Karpas-422 (cell line): ENCODE results near the gene DCTPP1. TPM values are rescaled to one million over a fixed set of nuclear protein-coding genes. Genes with fewer than 3 reads are reported as not detected.
"Not testable (repeated sequence)": the region's sequence is repeated elsewhere in the genome, so short reads cannot be mapped to it uniquely, and the experiment has no call there.

Experiments
- DNase-seq: peaks from one replicate; pipeline ENCODE4 v3.0.0-alpha.2; 2015
- H2AFZ ChIP-seq: fragments of 200-600 bp; sonication (generic); 2 replicates; pipeline ENCODE4 v1.6.1; 2014; ENCODE audit warnings: antibody characterized with exemption, low read length, mixed read lengths
- H3K27ac ChIP-seq: fragments of 200-600 bp; sonication (generic); 2 replicates; pipeline ENCODE4 v1.5.1; 2014; ENCODE audit warnings: mild to moderate bottlenecking, low read length, moderate library complexity
- H3K27me3 ChIP-seq: fragments of 200-600 bp; sonication (generic); 2 replicates; pipeline ENCODE4 v1.6.1; 2014; ENCODE audit warnings: low read length, mixed read lengths
- H3K36me3 ChIP-seq: fragments of 200-600 bp; sonication (generic); 2 replicates; pipeline ENCODE4 v1.6.1; 2014; ENCODE audit warnings: low read length, mixed read lengths; ENCODE audit not compliant: insufficient read depth
- H3K4me1 ChIP-seq: fragments of 200-600 bp; sonication (generic); 2 replicates; pipeline ENCODE4 v1.6.1; 2014; ENCODE audit warnings: mild to moderate bottlenecking, low read length, mixed read lengths
- H3K4me2 ChIP-seq: fragments of 200-600 bp; sonication (generic); 2 replicates; pipeline ENCODE4 v1.6.1; 2014; ENCODE audit warnings: low read length, low read depth, mild to moderate bottlenecking; ENCODE audit not compliant: poor library complexity, severe bottlenecking
- H3K4me3 ChIP-seq: fragments of 200-600 bp; sonication (generic); 2 replicates; pipeline ENCODE4 v1.5.1; 2014; ENCODE audit warnings: mild to moderate bottlenecking, antibody characterized with exemption, low read length, mixed read lengths
- H3K79me2 ChIP-seq: fragments of 200-600 bp; sonication (generic); 2 replicates; pipeline ENCODE4 v1.6.1; 2014; ENCODE audit warnings: mild to moderate bottlenecking, low read length, mixed read lengths
- H3K9ac ChIP-seq: fragments of 200-600 bp; sonication (generic); 2 replicates; pipeline ENCODE4 v1.6.0; 2014; ENCODE audit warnings: low read length
- H3K9me2 ChIP-seq: fragments of 200-600 bp; sonication (generic), shearing (Covaris generic); replicated peaks from 2 replicates; pipeline ENCODE4 v1.6.0; 2014; ENCODE audit warnings: mild to moderate bottlenecking, low read length, moderate library complexity; ENCODE audit not compliant: insufficient read depth
- H3K9me3 ChIP-seq: fragments of 300-700, 200-600 bp; sonication (generic); 2 replicates; pipeline ENCODE4 v1.6.1; 2014; ENCODE audit warnings: low read length, mixed read lengths
- H4K20me1 ChIP-seq: fragments of 200-600 bp; sonication (generic); 2 replicates; pipeline ENCODE4 v1.6.1; 2014; ENCODE audit warnings: mild to moderate bottlenecking, antibody characterized with exemption, low read length, low read depth; ENCODE audit not compliant: insufficient read depth
- total RNA-seq: library from RNA; depleted of rRNA; stranded (reverse); fragments of >200 nt; shearing (Covaris generic); gene quantifications from 2 replicates; pipeline ENCODE4 v1.2.3, GENCODE V29; 2014; ENCODE audit warnings: low replicate concordance

Gene DCTPP1
- total RNA-seq, 1 experiment from 2014 or later: 31.3 TPM

DNA sequence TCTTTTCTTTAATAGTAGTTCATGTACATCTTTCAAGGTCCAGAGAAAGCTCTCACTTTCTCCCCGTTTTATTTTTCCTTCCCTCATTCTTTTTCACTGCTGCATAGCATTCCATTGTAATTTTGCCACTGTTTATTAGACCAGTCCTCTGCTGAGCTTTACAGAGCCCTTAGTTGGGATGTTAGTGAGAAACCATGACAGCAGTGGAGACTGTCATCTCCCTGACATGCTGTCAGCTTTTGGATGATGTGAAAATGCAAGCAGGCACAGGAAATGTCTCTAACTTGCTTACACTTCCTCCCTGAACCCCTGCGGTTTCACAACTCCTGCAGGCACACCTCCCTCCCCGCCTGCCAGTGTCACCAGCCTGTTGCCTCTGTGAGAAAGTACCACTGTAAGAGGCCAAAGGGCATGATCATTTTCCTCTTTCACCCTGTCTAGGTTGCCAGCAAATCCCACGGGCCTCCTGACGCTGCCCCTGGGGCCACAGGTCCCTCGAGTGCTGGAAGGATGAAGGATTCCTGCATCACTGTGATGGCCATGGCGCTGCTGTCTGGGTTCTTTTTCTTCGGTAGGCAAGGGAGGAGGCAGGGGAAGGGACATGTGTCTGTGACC lies 42.6 kb upstream of the DCTPP1 start, which contains the start of gene ITGAL:
Gene ITGAL (plus strand): TSS at position 415 of the 615 bp plus-strand sequence. CDS start 96 bp downstream, at position 511.
- H3K27ac ChIP-seq: no peak within 1 kb of the TSS
- H3K4me1 ChIP-seq: peaks cover 33% of the 10 kb centered on the region
- H3K79me2 ChIP-seq: no peaks in the 10 kb centered on the region
- H2AFZ ChIP-seq: no peak within 1 kb of the TSS
- peak within 1 kb of the TSS; percentile 60 for H3K4me2 ChIP-seq
- peak; percentile 58 for DNase-seq
- H3K27me3 ChIP-seq: no peaks in the 10 kb centered on the region
- H4K20me1 ChIP-seq: no peaks in the 10 kb centered on the region
- H3K9me2 ChIP-seq: no peaks in the 10 kb centered on the region
- H3K36me3 ChIP-seq: no peaks in the 10 kb centered on the region
- H3K4me3 ChIP-seq: no peak within 1 kb of the TSS
- no peaks in the 10 kb centered on the region for H3K9me3 ChIP-seq
- H3K9ac ChIP-seq: no peak within 1 kb of the TSS

DNA sequence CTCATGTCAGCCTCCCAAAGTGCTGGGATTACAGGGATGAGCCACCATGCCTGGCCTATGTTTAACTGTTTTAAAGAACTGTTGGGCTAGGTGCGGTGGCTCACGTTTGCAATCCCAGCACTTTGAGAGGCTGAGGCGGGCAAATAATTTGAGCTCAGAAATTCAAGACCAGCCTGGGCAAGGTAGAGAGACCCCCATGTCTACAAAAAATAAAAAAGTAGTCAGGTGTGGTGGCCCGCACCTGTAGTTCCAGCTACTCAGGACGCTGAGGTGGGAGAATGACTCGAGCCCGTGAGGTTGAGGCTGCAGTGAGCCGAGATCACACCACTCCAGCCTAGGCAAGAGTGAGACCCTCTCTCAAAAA lies 40.8 kb upstream of the DCTPP1 start:
- H2AFZ ChIP-seq: 0 out of 2 replicates have a peak overlapping the region, but pooled peaks have one; percentile 69
- no peak for DNase-seq
- H3K9me2 ChIP-seq: no peaks in the 10 kb centered on the region
- no peaks in the 10 kb centered on the region for H3K27me3 ChIP-seq
- no peaks in the 10 kb centered on the region for H3K79me2 ChIP-seq
- no peaks in the 10 kb centered on the region for H3K9me3 ChIP-seq
- no peaks in the 10 kb centered on the region for H4K20me1 ChIP-seq
- no peak overlapping the region for H3K4me3 ChIP-seq
- no peak overlapping the region for H3K9ac ChIP-seq
- H3K36me3 ChIP-seq: no peaks in the 10 kb centered on the region
- peaks cover 33% of the 10 kb centered on the region for H3K4me1 ChIP-seq
- H3K27ac ChIP-seq: no peak overlapping the region
- peak overlapping the region; percentile 60 for H3K4me2 ChIP-seq

DNA sequence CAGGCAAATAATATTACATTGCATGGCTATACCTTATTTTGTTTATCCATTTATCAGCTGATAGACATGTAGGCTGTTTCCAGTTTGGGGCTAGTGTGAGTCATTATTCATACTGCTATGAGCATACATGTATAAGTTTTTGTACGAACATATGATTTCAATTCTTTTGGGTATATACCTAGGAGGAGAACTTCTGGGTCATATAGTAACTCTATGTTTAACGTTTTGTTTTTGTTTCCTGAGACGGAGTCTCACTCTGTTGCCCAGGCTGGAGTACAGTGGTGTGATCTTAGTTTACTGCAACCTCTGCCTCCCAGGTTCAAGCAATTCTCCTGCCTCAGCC lies 40.3 kb upstream of the DCTPP1 start:
- no peak overlapping the region for H3K4me3 ChIP-seq
- H3K27ac ChIP-seq: no peak overlapping the region
- H4K20me1 ChIP-seq: no peaks in the 10 kb centered on the region
- no peaks in the 10 kb centered on the region for H3K9me3 ChIP-seq
- H3K36me3 ChIP-seq: no peaks in the 10 kb centered on the region
- no peaks in the 10 kb centered on the region for H3K79me2 ChIP-seq
- H3K27me3 ChIP-seq: no peaks in the 10 kb centered on the region
- H3K4me2 ChIP-seq: no peak overlapping the region
- no peak for DNase-seq
- no peaks in the 10 kb centered on the region for H3K9me2 ChIP-seq
- peaks cover 33% of the 10 kb centered on the region for H3K4me1 ChIP-seq
- H2AFZ ChIP-seq: no peak overlapping the region
- no peak overlapping the region for H3K9ac ChIP-seq

DNA sequence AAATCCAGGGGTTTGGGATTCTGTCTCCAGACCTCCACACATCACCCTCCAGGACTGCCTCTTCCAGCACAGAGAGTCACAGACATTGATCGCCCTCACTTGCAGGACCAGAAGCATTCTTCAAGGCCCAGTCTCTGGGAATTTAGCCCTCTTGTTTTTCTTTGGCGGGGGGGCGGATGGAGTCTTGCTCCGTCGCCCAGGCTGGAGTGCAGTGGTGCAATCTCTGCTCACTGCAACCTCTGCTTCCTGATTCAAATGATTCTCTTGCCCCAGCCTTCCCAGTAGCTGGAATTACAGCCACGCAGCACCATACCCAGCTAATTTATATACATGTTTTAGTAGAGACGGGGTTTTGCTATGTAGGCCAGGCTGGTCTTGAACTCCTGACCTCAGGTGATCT lies 34.2 kb upstream of the DCTPP1 start:
- Histone ChIP-seq H3K9me3 (no peaks in the 10 kb centered on the region), H3K27me3 (no peaks in the 10 kb centered on the region), H3K4me2 (no peak overlapping the region), H3K4me3 (no peak overlapping the region), H3K27ac (no peak overlapping the region), H3K79me2 (no peaks in the 10 kb centered on the region), H3K36me3 (no peaks in the 10 kb centered on the region), H2AFZ (no peak overlapping the region), H3K9me2 (no peaks in the 10 kb centered on the region), H3K9ac (no peak overlapping the region), H3K4me1 (peaks cover 13% of the 10 kb centered on the region), H4K20me1 (no peaks in the 10 kb centered on the region)
- no peak for DNase-seq

DNA sequence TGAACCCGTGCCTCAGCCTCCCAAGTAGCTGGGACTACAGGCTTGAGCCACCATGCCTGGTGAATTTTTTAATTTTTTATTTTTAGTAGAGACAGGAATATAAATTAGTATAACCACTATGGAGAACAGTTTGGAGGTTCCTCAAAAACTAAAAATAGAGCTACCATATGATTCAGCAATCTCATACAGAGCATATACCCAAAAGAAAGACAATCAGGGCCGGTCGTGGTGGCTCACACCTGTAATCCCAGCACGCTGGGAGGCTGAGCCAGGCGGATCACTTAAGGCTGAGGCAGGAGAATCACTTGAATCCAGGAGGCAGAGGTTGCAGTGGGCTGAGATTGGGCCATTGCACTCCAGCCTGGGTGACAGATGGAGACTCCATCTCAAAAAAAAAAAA lies 31.6 kb upstream of the DCTPP1 start:
- not testable (repeated sequence) for H3K27ac ChIP-seq, H3K4me2 ChIP-seq, H3K9ac ChIP-seq, DNase-seq, H2AFZ ChIP-seq, H3K4me3 ChIP-seq, H3K27me3 ChIP-seq, H3K9me2 ChIP-seq, H3K79me2 ChIP-seq, H3K9me3 ChIP-seq, H3K36me3 ChIP-seq, H4K20me1 ChIP-seq
- peaks cover 18% of the 10 kb centered on the region for H3K4me1 ChIP-seq

DNA sequence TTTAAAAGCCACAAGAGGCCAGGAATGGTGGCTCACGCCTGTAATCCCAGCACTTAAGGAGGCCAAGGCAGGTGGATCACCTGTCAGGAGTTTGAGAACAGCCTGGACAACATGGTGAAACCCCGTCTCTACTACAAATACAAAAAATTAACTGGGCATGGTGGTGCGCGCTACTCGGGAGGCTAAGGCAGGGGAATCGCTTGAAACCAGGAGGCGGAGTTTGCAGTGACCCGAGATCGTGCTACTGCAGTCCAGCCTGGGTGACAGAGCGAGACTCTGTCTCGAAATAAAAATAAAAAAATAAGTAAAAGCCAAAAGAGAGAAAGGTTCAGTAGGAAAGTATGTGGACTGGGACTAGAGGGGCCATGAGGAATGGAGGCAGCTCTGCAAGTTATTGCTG lies 29.6 kb upstream of the DCTPP1 start:
- Histone ChIP-seq H3K4me2 (peak overlapping the region; percentile 31), H3K79me2 (no peaks in the 10 kb centered on the region), H3K36me3 (no peaks in the 10 kb centered on the region), H2AFZ (peak overlapping the region; percentile 88; the same call in 1 of the 2 replicates), H3K4me1 (peaks cover 18% of the 10 kb centered on the region), H3K27ac (no peak overlapping the region), H3K27me3 (no peaks in the 10 kb centered on the region), H3K9me2 (no peaks in the 10 kb centered on the region), H3K4me3 (no peak overlapping the region), H3K9me3 (no peaks in the 10 kb centered on the region), H3K9ac (peak overlapping the region; percentile 35; the same call in 1 of the 2 replicates), H4K20me1 (no peaks in the 10 kb centered on the region)
- DNase-seq: no peak

DNA sequence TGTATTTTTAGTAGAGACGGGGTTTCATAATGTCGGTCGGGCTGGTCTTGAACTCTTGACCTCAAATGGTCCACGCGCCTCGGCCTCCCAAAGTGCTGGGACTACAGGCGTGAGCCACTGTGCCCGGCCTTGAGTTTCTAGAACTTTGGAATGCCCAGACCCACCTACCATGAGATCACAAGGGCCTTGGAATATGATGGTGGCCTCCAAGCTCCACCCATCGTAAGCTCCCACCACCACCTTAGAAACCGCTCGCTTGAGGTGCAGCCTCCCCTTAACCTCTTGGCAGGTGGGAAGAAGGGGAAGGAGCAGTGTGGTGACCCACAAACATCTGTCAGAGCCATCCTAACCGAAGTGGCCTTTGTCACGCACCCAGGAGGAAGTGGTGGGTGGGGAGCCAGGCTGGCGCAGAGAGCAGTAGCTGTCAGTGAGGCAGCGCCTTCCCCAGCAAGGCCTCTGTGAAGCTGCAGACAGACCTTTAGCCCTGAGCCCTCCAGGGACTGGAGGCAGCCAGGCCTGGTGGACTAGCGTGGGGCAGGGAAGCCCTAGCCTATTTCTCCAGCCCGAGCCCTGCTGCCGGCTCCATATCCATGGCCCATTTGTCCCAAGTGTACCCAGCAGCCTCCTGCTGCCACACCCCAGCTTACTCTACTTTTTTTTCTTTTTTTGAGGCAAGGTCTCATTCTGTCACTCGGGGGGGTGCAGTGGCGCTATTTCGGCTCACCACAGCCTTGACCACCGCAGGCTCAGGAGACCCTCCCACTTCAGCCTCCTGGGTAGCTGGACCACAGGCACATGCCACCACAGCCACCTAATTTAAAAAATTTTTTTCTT lies 28.9 kb upstream of the DCTPP1 start:
- DNase-seq: no peak
- Histone ChIP-seq H2AFZ (peak overlapping the region; percentile 88; the same call in 1 of the 2 replicates), H3K27me3 (no peaks in the 10 kb centered on the region), H4K20me1 (no peaks in the 10 kb centered on the region), H3K4me2 (peak overlapping the region; percentile 31), H3K27ac (no peak overlapping the region), H3K79me2 (no peaks in the 10 kb centered on the region), H3K4me3 (no peak overlapping the region), H3K9me3 (no peaks in the 10 kb centered on the region), H3K36me3 (no peaks in the 10 kb centered on the region), H3K9ac (peak overlapping the region; percentile 35), H3K9me2 (no peaks in the 10 kb centered on the region), H3K4me1 (peaks cover 18% of the 10 kb centered on the region)

DNA sequence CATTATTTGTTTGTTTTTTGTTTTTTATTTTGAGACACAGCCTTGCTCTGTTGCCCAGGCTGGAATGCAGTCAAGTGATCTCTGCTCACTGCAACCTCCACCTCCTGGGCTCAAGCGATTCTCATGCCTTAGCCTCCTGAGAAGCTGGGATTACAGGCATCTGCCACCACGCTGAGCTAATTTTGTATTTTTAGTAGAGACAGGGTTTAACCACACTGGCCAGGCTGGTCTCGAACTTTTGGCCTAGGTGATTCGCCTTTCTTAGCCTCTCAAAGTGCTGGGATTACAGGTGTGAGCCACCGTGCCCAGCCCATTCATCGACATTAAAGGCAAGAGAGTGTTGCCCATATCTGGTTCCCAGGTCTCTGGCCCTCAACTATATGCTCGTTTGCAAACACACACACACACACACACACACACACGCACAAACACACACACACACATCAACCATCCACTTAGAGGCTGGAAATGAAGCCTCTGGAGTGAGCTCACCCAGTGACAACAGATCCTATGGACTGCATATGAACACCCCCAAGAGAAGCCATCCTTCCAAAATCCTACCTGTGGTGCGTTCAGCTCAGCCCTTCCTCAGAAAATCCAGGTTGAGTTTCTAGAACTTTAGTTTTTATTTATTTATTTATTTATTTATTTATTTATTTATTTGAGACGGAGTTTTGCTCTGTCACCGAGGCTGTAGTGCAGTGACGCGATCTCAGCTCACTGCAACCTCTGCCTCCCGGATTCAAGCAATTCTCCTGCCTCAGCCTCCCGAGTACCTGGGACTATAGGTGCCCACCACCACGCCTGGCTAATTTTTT lies 28.1 kb upstream of the DCTPP1 start:
- DNase-seq: no peak
- no peaks in the 10 kb centered on the region for H4K20me1 ChIP-seq
- no peaks in the 10 kb centered on the region for H3K9me3 ChIP-seq
- H3K9ac ChIP-seq: no peak overlapping the region
- no peak overlapping the region for H3K4me3 ChIP-seq
- no peaks in the 10 kb centered on the region for H3K79me2 ChIP-seq
- H3K4me2 ChIP-seq: no peak overlapping the region
- no peak overlapping the region for H3K27ac ChIP-seq
- H3K36me3 ChIP-seq: no peaks in the 10 kb centered on the region
- no peaks in the 10 kb centered on the region for H3K9me2 ChIP-seq
- H2AFZ ChIP-seq: no peak overlapping the region
- peaks cover 18% of the 10 kb centered on the region for H3K4me1 ChIP-seq
- H3K27me3 ChIP-seq: no peaks in the 10 kb centered on the region
